Right renal cortex interstitium (tissue), 3 donors: ENCODE measurements around the gene IL36B. TPM values are rescaled to one million over a fixed set of nuclear protein-coding genes. Genes with fewer than 3 reads are reported as not detected.

Experiments used
- polyA plus RNA-seq, 3 donors: library from polyadenylated mRNA; unstranded; fragments of 120-200 nt; gene quantifications; one replicate each; pipeline ENCODE4 v1.2.1, GENCODE V29; 2013; ENCODE audit not compliant: insufficient read length in 3 of 3

IL36B gene
- polyA plus RNA-seq, 3 donors: not detected

Other genes starting within 250 kb of the IL36B start
- 1 to 10 TPM in 1 of 3 donors, under 1 TPM in 2; 0.47 to 1.7 (median 0.50) TPM for gene IL1B, start 216.1 kb downstream of the IL36B start, polyA plus RNA-seq
- not detected for gene IL37, start 141.7 kb downstream of the IL36B start, polyA plus RNA-seq
- under 1 TPM in 1 of 3 donors, not detected in 2; 0.21 TPM for gene IL36G, start 74.9 kb downstream of the IL36B start, polyA plus RNA-seq
- not detected for gene IL36A, start 47.4 kb downstream of the IL36B start, polyA plus RNA-seq
- gene IL36RN, start 6.3 kb upstream of the IL36B start, polyA plus RNA-seq: not detected
- not detected for gene IL1F10, start 15.1 kb upstream of the IL36B start, polyA plus RNA-seq
- 1 to 10 TPM in 2 of 3 donors, under 1 TPM in 1; 0.74 to 3.7 (median 1.3) TPM for gene IL1RN, start 74.7 kb upstream of the IL36B start, polyA plus RNA-seq
- gene PSD4, start 121.1 kb upstream of the IL36B start, polyA plus RNA-seq: 10 to 100 TPM in 1 of 3 donors, 1 to 10 TPM in 2; 8.2 to 10.9 (median 9.7) TPM
- gene PAX8, start 226.1 kb upstream of the IL36B start, polyA plus RNA-seq: 100 to 1,000 TPM; 213 to 241 (median 227) TPM